Measurements from ENCODE around the gene PTPRK.

PTPRK gene

DNA sequence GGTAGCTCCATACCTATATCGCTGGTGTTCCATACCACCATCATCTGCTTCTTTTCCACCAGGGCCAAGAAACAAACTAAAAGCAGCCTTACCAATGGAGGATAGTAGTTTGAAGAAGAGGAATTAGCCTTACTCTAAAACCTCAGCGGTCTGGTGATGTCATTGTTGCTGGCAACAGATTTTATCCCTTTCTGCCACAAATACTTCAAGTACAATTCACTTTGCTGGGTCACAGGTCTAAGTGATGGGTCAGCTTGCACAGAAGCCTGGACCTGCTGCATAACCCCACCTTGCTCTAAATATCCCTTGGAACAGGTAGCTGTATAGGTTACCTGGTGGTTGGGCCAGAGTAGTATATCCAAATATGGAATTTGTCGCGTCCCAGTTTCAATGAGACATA, 566.3 kb downstream of the PTPRK start:
- ATAC-seq = no peak
- TF ChIP-seq SNAI2 (CRISPR knock-in tag; IDR thresholded peaks at IDR 0.05) (no peak), CSDC2 (CRISPR knock-in tag; IDR thresholded peaks at IDR 0.05) (no peak), ZFP3 (CRISPR knock-in tag; IDR thresholded peaks at IDR 0.05) (no peak), RARB (CRISPR knock-in tag; IDR thresholded peaks at IDR 0.05) (no peak), ZNF565 (CRISPR knock-in tag; conservative IDR thresholded peaks at IDR 0.05; ENCODE audit: low read depth) (no peak), ZNF70 (CRISPR knock-in tag; IDR thresholded peaks at IDR 0.05) (no peak), OSR1 (CRISPR knock-in tag; IDR thresholded peaks at IDR 0.05) (no peak), BACH2 (CRISPR knock-in tag; IDR thresholded peaks at IDR 0.05; ENCODE audit: borderline replicate concordance) (no peak), GLIS3 (CRISPR knock-in tag; IDR thresholded peaks at IDR 0.05) (no peak), TOX (CRISPR knock-in tag; IDR thresholded peaks at IDR 0.05; ENCODE audit: borderline replicate concordance) (no peak), ARNTL (CRISPR knock-in tag; IDR thresholded peaks at IDR 0.05; ENCODE audit: borderline replicate concordance, low read depth) (no peak), ZC3H10 (CRISPR knock-in tag; IDR thresholded peaks at IDR 0.05) (no peak), ZNF8 (CRISPR knock-in tag; IDR thresholded peaks at IDR 0.05) (no peak), PPARA (CRISPR knock-in tag; IDR thresholded peaks at IDR 0.05; ENCODE audit: borderline replicate concordance) (no peak), ISL1 (CRISPR knock-in tag; IDR thresholded peaks at IDR 0.05) (no peak), ESRRG (CRISPR knock-in tag; IDR thresholded peaks at IDR 0.05) (no peak), TCF4 (CRISPR knock-in tag; IDR thresholded peaks at IDR 0.05; ENCODE audit: borderline replicate concordance) (no peak)
- TF ChIP-seq, protein P1, sequence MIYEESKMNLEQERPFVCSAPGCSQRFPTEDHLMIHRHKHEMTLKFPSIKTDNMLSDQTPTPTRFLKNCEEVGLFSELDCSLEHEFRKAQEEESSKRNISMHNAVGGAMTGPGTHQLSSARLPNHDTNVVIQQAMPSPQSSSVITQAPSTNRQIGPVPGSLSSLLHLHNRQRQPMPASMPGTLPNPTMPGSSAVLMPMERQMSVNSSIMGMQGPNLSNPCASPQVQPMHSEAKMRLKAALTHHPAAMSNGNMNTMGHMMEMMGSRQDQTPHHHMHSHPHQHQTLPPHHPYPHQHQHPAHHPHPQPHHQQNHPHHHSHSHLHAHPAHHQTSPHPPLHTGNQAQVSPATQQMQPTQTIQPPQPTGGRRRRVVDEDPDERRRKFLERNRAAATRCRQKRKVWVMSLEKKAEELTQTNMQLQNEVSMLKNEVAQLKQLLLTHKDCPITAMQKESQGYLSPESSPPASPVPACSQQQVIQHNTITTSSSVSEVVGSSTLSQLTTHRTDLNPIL (CRISPR knock-in tag; IDR thresholded peaks at IDR 0.05; ENCODE audit: low read depth) = no peak
- TF ChIP-seq, protein P2, sequence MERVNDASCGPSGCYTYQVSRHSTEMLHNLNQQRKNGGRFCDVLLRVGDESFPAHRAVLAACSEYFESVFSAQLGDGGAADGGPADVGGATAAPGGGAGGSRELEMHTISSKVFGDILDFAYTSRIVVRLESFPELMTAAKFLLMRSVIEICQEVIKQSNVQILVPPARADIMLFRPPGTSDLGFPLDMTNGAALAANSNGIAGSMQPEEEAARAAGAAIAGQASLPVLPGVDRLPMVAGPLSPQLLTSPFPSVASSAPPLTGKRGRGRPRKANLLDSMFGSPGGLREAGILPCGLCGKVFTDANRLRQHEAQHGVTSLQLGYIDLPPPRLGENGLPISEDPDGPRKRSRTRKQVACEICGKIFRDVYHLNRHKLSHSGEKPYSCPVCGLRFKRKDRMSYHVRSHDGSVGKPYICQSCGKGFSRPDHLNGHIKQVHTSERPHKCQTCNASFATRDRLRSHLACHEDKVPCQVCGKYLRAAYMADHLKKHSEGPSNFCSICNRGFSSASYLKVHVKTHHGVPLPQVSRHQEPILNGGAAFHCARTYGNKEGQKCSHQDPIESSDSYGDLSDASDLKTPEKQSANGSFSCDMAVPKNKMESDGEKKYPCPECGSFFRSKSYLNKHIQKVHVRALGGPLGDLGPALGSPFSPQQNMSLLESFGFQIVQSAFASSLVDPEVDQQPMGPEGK (CRISPR knock-in tag; IDR thresholded peaks at IDR 0.05; ENCODE audit: borderline replicate concordance) = no peak

DNA sequence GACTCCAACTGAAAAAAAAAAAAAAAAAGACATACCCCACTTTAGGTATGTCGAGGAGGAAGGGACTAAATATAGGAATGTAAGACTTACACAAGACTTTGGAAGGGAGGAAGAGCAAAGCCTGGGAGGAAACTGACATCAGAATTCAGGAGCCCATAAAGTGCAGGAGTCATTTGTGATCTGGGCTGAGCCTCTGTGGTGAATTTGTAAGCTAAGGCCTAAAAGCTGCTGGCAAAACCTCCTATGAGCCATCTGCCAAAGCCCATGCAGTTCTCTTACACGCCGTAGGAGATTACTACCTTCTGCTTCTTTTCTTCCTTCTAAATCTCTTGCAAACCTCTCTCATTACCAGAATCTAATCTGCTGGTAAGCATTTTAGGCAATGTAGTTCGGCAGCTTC, 567.6 kb downstream of the PTPRK start:
- no peak for TF ChIP-seq ZNF70 (CRISPR knock-in tag; IDR thresholded peaks at IDR 0.05)
- no peak for TF ChIP-seq BACH2 (CRISPR knock-in tag; IDR thresholded peaks at IDR 0.05; ENCODE audit: borderline replicate concordance)
- no peak for TF ChIP-seq ARNTL (CRISPR knock-in tag; IDR thresholded peaks at IDR 0.05; ENCODE audit: borderline replicate concordance, low read depth)
- TF ChIP-seq ZC3H10 (CRISPR knock-in tag; IDR thresholded peaks at IDR 0.05) = no peak
- TF ChIP-seq RARB (CRISPR knock-in tag; IDR thresholded peaks at IDR 0.05) = no peak
- no peak for ATAC-seq

DNA sequence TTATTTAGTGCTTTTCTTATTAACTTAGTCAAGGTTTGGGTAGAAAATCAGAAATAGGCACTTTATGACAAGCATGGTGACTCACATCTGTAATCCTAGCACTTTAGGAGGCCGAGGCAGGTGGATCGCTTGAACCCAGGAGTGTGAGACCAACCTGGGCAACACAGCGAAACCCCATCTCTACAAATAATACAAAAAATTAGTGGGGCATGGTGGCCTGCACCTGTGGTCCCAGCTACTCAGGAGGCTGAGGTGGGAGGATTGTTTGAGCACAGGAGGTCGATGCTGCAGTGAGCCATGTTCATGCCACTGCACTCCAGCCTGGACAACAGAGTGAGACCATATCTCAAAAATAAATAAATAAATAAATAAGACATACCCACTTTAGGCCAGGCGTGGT, 568.2 kb downstream of the PTPRK start:
- no peak for ATAC-seq

More for the DNA sequence above, 568.2 kb downstream of the PTPRK start:
- TF ChIP-seq SNAI2 (CRISPR knock-in tag; IDR thresholded peaks at IDR 0.05) (no peak), ARNTL (CRISPR knock-in tag; IDR thresholded peaks at IDR 0.05; ENCODE audit: borderline replicate concordance, low read depth) (no peak), CSDC2 (CRISPR knock-in tag; IDR thresholded peaks at IDR 0.05) (no peak), ZC3H10 (CRISPR knock-in tag; IDR thresholded peaks at IDR 0.05) (no peak), RARB (CRISPR knock-in tag; IDR thresholded peaks at IDR 0.05) (no peak), OSR1 (CRISPR knock-in tag; IDR thresholded peaks at IDR 0.05) (no peak), ZFP30 (CRISPR knock-in tag; IDR thresholded peaks at IDR 0.05) (no peak), GLIS3 (CRISPR knock-in tag; IDR thresholded peaks at IDR 0.05) (no peak), ESRRG (CRISPR knock-in tag; IDR thresholded peaks at IDR 0.05) (no peak), ISL1 (CRISPR knock-in tag; IDR thresholded peaks at IDR 0.05) (no peak)
- TF ChIP-seq, protein P2 (CRISPR knock-in tag; IDR thresholded peaks at IDR 0.05; ENCODE audit: borderline replicate concordance) = no peak
- TF ChIP-seq, protein P1 (CRISPR knock-in tag; IDR thresholded peaks at IDR 0.05; ENCODE audit: low read depth) = no peak

Measured in SK-N-SH treated with all-trans-retinoic acid at 6 μM for 48 hours (cell line).